ENCODE results near the gene PCDHB14. TPM values are rescaled to one million over a fixed set of nuclear protein-coding genes. Genes with fewer than 3 reads are reported as not detected.
"Not testable (repeated sequence)": the region's sequence is repeated elsewhere in the genome, so short reads cannot be mapped to it uniquely, and the experiment has no call there.

PCDHB14 gene
- polyA plus RNA-seq, 2 donors = 0.67 to 0.88 TPM

DNA sequence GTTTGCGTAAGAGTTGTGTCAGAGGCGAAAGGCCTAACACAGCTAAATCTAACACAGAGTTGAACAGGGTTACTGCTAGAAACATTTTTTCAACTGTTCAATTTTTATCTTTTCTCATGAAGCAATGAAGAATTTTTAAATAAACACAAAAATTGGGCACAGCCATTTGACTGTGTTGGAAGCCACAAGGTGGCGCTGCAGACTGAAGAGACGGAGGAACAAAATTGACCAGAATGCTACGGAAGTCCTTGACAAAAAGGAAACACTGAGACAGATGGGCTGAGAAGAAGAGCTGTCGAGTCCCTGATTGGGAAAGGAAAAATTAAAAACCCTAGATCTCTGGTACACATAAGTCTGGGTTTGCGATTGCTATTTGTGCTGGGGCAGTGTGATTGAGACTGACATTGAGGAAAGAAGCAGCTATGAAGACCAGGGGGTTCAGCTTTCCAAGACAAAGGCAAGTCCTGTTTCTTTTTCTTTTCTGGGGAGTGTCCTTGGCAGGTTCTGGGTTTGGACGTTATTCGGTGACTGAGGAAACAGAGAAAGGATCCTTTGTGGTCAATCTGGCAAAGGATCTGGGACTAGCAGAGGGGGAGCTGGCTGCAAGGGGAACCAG lies 36.1 kb upstream of the PCDHB14 start, which contains the start of gene PCDHB9:
Gene PCDHB9 (plus strand): TSS at position 265 of the 616 bp plus-strand sequence. CDS start 158 bp downstream, at position 423.
- no peaks in the 10 kb centered on the region for H3K27me3 ChIP-seq (ENCODE audit: control insufficient read depth in 1 of 2, insufficient read depth in 2 of 2, low read length in 2 of 2)
- H3K4me1 ChIP-seq (ENCODE audit: control insufficient read depth in 2 of 2, insufficient read depth in 2 of 2, low read length in 1 of 2) = no peaks in the 10 kb centered on the region
- H3K9me3 ChIP-seq (ENCODE audit: control insufficient read depth in 2 of 2, insufficient read depth in 1 of 2, low read depth in 1 of 2, low read length in 1 of 2) = peaks cover 2 to 23% of the 10 kb centered on the region in 2 donors
- no peaks in the 10 kb centered on the region for H3K36me3 ChIP-seq (ENCODE audit: control insufficient read depth in 2 of 2, insufficient read depth in 2 of 2, low read length in 1 of 2)
- 19 to 24% methylated on average over 8 to 9 of the region's 9 CpGs for WGBS, 2 donors
- no peak within 1 kb of the TSS for H3K4me3 ChIP-seq (ENCODE audit: low read depth in 1 of 2, low read length in 2 of 2)
- no peak within 1 kb of the TSS for H3K27ac ChIP-seq (ENCODE audit: low read depth in 2 of 2, low read length in 1 of 2)

DNA sequence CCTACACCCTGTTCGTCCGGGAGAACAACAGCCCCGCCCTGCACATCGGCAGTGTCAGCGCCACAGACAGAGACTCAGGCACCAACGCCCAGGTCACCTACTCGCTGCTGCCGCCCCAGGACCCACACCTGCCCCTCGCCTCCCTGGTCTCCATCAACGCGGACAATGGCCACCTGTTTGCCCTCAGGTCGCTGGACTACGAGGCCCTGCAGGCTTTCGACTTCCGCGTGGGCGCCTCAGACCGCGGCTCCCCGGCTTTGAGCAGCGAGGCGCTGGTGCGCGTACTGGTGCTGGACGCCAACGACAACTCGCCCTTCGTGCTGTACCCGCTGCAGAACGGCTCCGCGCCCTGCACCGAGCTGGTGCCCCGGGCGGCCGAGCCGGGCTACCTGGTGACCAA lies 34.5 kb upstream of the PCDHB14 start:
- not testable (repeated sequence) for H3K4me3 ChIP-seq (ENCODE audit: low read depth in 1 of 2, low read length in 2 of 2); H3K36me3 ChIP-seq (ENCODE audit: control insufficient read depth in 2 of 2, insufficient read depth in 2 of 2, low read length in 1 of 2); H3K27ac ChIP-seq (ENCODE audit: low read depth in 2 of 2, low read length in 1 of 2); H3K4me1 ChIP-seq (ENCODE audit: control insufficient read depth in 2 of 2, insufficient read depth in 2 of 2, low read length in 1 of 2); H3K27me3 ChIP-seq (ENCODE audit: control insufficient read depth in 1 of 2, insufficient read depth in 2 of 2, low read length in 2 of 2)
- H3K9me3 ChIP-seq (ENCODE audit: control insufficient read depth in 2 of 2, insufficient read depth in 1 of 2, low read depth in 1 of 2, low read length in 1 of 2) = peaks cover 0 to 17% of the 10 kb centered on the region in 2 donors
- WGBS, 2 donors = 34 to 41% methylated on average over 24 to 31 of the region's 37 CpGs

DNA sequence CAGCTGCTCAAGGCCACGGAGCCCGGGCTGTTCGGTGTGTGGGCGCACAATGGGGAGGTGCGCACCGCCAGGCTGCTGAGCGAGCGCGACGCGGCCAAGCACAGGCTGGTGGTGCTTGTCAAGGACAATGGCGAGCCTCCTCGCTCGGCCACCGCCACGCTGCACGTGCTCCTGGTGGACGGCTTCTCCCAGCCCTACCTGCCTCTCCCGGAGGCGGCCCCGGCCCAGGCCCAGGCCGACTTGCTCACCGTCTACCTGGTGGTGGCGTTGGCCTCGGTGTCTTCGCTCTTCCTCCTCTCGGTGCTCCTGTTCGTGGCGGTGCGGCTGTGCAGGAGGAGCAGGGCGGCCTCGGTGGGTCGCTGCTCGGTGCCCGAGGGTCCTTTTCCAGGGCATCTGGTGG lies 34.0 kb upstream of the PCDHB14 start:
- 36 to 40% methylated on average over 20 to 34 of the region's 35 CpGs for WGBS, 2 donors
- not testable (repeated sequence) for H3K27ac ChIP-seq (ENCODE audit: low read depth in 2 of 2, low read length in 1 of 2); H3K36me3 ChIP-seq (ENCODE audit: control insufficient read depth in 2 of 2, insufficient read depth in 2 of 2, low read length in 1 of 2); H3K4me3 ChIP-seq (ENCODE audit: low read depth in 1 of 2, low read length in 2 of 2); H3K27me3 ChIP-seq (ENCODE audit: control insufficient read depth in 1 of 2, insufficient read depth in 2 of 2, low read length in 2 of 2); H3K4me1 ChIP-seq (ENCODE audit: control insufficient read depth in 2 of 2, insufficient read depth in 2 of 2, low read length in 1 of 2)
- peaks cover 0 to 17% of the 10 kb centered on the region in 2 donors for H3K9me3 ChIP-seq (ENCODE audit: control insufficient read depth in 2 of 2, insufficient read depth in 1 of 2, low read depth in 1 of 2, low read length in 1 of 2)

DNA sequence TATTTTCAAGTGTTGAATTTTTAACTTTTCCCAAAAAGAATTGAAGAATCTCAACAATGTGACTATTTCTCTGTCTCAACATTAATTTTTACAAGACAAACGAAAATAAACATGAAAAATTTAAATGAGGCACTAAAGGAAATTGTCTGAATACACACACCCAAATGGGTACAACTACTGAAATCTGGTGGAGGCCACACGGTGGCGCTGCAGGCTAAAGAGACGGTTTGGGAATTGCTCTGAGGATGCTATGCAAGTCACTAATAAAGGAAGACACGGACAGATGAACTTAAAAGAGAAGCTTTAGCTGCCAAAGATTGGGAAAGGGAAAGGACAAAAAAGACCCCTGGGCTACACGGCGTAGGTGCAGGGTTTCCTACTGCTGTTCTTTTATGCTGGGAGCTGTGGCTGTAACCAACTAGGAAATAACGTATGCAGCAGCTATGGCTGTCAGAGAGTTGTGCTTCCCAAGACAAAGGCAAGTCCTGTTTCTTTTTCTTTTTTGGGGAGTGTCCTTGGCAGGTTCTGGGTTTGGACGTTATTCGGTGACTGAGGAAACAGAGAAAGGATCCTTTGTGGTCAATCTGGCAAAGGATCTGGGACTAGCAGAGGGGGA lies 30.9 kb upstream of the PCDHB14 start, which contains the start of gene PCDHB10:
Gene PCDHB10 (plus strand): TSS at position 244 of the 616 bp plus-strand sequence. CDS start 200 bp downstream, at position 444.
- Histone ChIP-seq H3K27ac (ENCODE audit: low read depth in 2 of 2, low read length in 1 of 2) (no peak within 1 kb of the TSS), H3K4me3 (ENCODE audit: low read depth in 1 of 2, low read length in 2 of 2) (no peak within 1 kb of the TSS), H3K36me3 (ENCODE audit: control insufficient read depth in 2 of 2, insufficient read depth in 2 of 2, low read length in 1 of 2) (no peaks in the 10 kb centered on the region), H3K9me3 (ENCODE audit: control insufficient read depth in 2 of 2, insufficient read depth in 1 of 2, low read depth in 1 of 2, low read length in 1 of 2) (peaks cover 0 to 16% of the 10 kb centered on the region in 2 donors), H3K4me1 (ENCODE audit: control insufficient read depth in 2 of 2, insufficient read depth in 2 of 2, low read length in 1 of 2) (no peaks in the 10 kb centered on the region), H3K27me3 (ENCODE audit: control insufficient read depth in 1 of 2, insufficient read depth in 2 of 2, low read length in 2 of 2) (no peaks in the 10 kb centered on the region)
- WGBS, 2 donors = 8 to 12% methylated on average over 10 of the region's 10 CpGs

DNA sequence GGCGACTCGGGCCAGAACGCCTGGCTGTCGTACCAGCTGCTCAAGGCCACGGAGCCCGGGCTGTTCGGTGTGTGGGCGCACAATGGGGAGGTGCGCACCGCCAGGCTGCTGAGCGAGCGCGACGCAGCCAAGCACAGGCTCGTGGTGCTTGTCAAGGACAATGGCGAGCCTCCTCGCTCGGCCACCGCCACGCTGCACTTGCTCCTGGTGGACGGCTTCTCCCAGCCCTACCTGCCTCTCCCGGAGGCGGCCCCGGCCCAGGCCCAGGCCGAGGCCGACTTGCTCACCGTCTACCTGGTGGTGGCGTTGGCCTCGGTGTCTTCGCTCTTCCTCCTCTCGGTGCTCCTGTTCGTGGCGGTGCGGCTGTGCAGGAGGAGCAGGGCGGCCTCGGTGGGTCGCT lies 28.8 kb upstream of the PCDHB14 start:
- not testable (repeated sequence) for H3K4me3 ChIP-seq (ENCODE audit: low read depth in 1 of 2, low read length in 2 of 2); H3K36me3 ChIP-seq (ENCODE audit: control insufficient read depth in 2 of 2, insufficient read depth in 2 of 2, low read length in 1 of 2); H3K27me3 ChIP-seq (ENCODE audit: control insufficient read depth in 1 of 2, insufficient read depth in 2 of 2, low read length in 2 of 2); H3K4me1 ChIP-seq (ENCODE audit: control insufficient read depth in 2 of 2, insufficient read depth in 2 of 2, low read length in 1 of 2); H3K9me3 ChIP-seq (ENCODE audit: control insufficient read depth in 2 of 2, insufficient read depth in 1 of 2, low read depth in 1 of 2, low read length in 1 of 2); H3K27ac ChIP-seq (ENCODE audit: low read depth in 2 of 2, low read length in 1 of 2)
- 34% methylated on average over 14 to 33 of the region's 37 CpGs for WGBS, 2 donors

DNA sequence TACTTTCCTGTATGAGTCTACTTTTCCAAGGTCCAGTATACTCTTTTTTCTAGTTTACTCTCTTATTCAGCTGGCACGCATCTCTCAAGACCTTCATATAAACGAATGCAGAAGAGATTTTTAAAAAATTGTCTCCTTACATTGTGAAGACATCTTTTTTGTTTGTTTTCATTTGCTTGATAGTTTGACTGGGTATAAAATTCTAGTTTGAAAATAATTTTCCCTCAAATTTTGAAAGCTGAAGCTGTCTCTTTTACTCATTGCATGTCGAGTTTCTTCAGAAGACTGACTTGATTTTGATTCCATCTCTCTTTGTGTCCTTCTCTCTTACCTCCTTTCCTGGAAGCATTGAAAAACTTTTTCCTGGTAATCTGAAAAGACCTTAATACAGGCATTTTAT lies 26.8 kb upstream of the PCDHB14 start:
- 35 to 36% methylated on average over 3 of the region's 3 CpGs for WGBS, 2 donors
- H3K9me3 ChIP-seq (ENCODE audit: control insufficient read depth in 2 of 2, insufficient read depth in 1 of 2, low read depth in 1 of 2, low read length in 1 of 2) = peaks cover 2 to 14% of the 10 kb centered on the region in 2 donors

DNA sequence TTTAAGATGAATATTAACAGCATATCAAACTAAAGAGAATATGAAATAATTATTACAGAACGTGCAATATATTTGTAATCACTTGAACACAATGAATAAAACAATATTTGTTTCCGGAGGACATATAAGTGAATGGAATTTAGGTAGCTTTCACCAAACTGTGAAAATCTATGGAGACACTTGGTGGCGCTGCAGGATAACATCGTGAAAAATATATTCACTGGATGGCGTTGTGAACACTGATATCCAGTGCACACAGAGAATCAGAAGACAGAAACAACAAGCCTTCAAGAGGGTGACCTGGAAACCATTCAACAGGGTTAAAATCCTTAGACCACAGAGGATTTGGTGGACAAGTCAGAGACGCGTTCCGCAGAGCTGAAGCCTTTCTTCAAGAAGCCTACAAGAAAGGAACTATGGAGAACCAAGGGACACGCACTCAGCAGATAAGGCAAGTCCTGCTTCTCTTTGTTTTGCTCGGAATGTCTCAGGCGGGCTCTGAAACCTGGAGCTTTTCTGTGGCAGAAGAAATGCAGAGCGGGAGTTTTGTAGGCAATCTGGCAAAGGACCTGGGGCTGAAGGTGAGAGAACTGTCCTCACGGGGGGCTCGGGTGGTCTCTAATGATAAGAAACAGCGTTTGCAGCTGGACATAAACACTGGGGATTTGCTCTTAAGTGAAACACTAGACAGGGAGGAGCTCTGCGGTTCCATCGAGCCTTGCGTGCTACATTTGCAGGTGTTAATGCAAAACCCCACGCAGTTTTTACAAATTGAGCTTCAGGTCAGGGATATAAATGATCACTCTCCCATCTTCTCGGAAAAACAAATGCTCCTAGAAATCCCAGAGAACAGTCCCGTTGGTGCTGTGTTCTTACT lies 23.5 kb upstream of the PCDHB14 start, which contains the start of gene PCDHB11:
Gene PCDHB11 (plus strand): TSS at position 269 of the 877 bp plus-strand sequence. CDS start 148 bp downstream, at position 417.
- Histone ChIP-seq H3K4me1 (ENCODE audit: control insufficient read depth in 2 of 2, insufficient read depth in 2 of 2, low read length in 1 of 2) (no peaks in the 10 kb centered on the region), H3K4me3 (ENCODE audit: low read depth in 1 of 2, low read length in 2 of 2) (peak within 1 kb of the TSS in 1 of 2 donors; percentile 29), H3K9me3 (ENCODE audit: control insufficient read depth in 2 of 2, insufficient read depth in 1 of 2, low read depth in 1 of 2, low read length in 1 of 2) (peaks cover 2 to 7% of the 10 kb centered on the region in 2 donors), H3K27ac (ENCODE audit: low read depth in 2 of 2, low read length in 1 of 2) (no peak within 1 kb of the TSS), H3K36me3 (ENCODE audit: control insufficient read depth in 2 of 2, insufficient read depth in 2 of 2, low read length in 1 of 2) (no peaks in the 10 kb centered on the region), H3K27me3 (ENCODE audit: control insufficient read depth in 1 of 2, insufficient read depth in 2 of 2, low read length in 2 of 2) (no peaks in the 10 kb centered on the region)
- 31 to 38% methylated on average over 21 of the region's 21 CpGs for WGBS, 2 donors

More for the DNA sequence above, 26.8 kb upstream of the PCDHB14 start:
- Histone ChIP-seq H3K4me1 (ENCODE audit: control insufficient read depth in 2 of 2, insufficient read depth in 2 of 2, low read length in 1 of 2) (no peaks in the 10 kb centered on the region), H3K27ac (ENCODE audit: low read depth in 2 of 2, low read length in 1 of 2) (no peak overlapping the region), H3K27me3 (ENCODE audit: control insufficient read depth in 1 of 2, insufficient read depth in 2 of 2, low read length in 2 of 2) (no peaks in the 10 kb centered on the region), H3K4me3 (ENCODE audit: low read depth in 1 of 2, low read length in 2 of 2) (no peak overlapping the region), H3K36me3 (ENCODE audit: control insufficient read depth in 2 of 2, insufficient read depth in 2 of 2, low read length in 1 of 2) (no peaks in the 10 kb centered on the region)

DNA sequence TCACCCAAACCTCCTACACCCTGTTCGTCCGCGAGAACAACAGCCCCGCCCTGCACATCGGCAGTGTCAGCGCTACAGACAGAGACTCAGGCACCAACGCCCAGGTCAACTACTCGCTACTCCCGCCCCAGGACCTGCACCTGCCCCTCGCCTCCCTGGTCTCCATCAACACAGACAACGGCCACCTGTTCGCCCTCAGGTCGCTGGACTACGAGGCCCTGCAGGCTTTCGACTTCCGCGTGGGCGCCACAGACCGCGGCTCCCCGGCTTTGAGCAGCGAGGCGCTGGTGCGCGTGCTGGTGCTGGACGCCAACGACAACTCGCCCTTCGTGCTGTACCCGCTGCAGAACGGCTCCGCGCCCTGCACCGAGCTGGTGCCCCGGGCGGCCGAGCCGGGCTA lies 22.0 kb upstream of the PCDHB14 start:
- H3K9me3 ChIP-seq (ENCODE audit: control insufficient read depth in 2 of 2, insufficient read depth in 1 of 2, low read depth in 1 of 2, low read length in 1 of 2); H3K27ac ChIP-seq (ENCODE audit: low read depth in 2 of 2, low read length in 1 of 2); H3K36me3 ChIP-seq (ENCODE audit: control insufficient read depth in 2 of 2, insufficient read depth in 2 of 2, low read length in 1 of 2); H3K27me3 ChIP-seq (ENCODE audit: control insufficient read depth in 1 of 2, insufficient read depth in 2 of 2, low read length in 2 of 2); H3K4me3 ChIP-seq (ENCODE audit: low read depth in 1 of 2, low read length in 2 of 2); H3K4me1 ChIP-seq (ENCODE audit: control insufficient read depth in 2 of 2, insufficient read depth in 2 of 2, low read length in 1 of 2): not testable (repeated sequence)
- 32 to 43% methylated on average over 20 to 28 of the region's 38 CpGs for WGBS, 2 donors

DNA sequence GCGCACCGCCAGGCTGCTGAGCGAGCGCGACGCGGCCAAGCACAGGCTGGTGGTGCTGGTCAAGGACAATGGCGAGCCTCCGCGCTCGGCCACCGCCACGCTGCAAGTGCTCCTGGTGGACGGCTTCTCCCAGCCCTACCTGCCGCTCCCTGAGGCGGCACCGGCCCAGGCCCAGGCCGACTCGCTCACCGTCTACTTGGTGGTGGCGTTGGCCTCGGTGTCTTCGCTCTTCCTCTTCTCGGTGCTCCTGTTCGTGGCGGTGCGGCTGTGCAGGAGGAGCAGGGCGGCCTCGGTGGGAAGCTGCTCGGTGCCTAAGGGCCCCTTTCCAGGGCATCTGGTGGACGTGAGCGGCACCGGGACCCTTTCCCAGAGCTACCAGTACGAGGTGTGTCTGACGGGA lies 21.5 kb upstream of the PCDHB14 start:
- H3K4me3 ChIP-seq (ENCODE audit: low read depth in 1 of 2, low read length in 2 of 2); H3K27ac ChIP-seq (ENCODE audit: low read depth in 2 of 2, low read length in 1 of 2); H3K9me3 ChIP-seq (ENCODE audit: control insufficient read depth in 2 of 2, insufficient read depth in 1 of 2, low read depth in 1 of 2, low read length in 1 of 2); H3K27me3 ChIP-seq (ENCODE audit: control insufficient read depth in 1 of 2, insufficient read depth in 2 of 2, low read length in 2 of 2); H3K4me1 ChIP-seq (ENCODE audit: control insufficient read depth in 2 of 2, insufficient read depth in 2 of 2, low read length in 1 of 2); H3K36me3 ChIP-seq (ENCODE audit: control insufficient read depth in 2 of 2, insufficient read depth in 2 of 2, low read length in 1 of 2): not testable (repeated sequence)
- 38 to 42% methylated on average over 28 to 33 of the region's 35 CpGs for WGBS, 2 donors

Data from esophagus (tissue), 2 donors.